ENCODE results near the gene TMEM14C.

DNA sequence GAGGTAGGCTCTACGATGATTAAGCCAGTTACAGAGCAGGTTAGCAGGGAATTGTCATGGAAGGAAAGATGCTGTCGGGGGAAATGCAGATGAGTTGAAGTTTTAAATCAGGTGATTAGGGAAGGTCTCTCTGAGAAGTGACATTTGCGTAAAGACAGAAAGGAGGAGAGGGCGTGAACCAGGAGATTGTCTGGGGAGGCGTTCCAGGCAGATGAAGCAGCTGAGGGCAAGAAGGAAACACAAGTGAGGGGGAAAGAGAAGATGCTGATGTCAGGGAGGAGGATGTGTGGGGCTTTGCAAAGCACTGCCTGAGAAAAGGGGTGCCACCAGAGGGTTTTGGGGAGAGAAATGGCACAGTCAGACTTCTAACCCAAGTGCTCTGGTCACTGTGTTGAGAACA lies 22.2 kb downstream of the TMEM14C start:
- TF ChIP-seq POLR2A (IDR thresholded peaks at IDR 0.05), result no peak
- TF ChIP-seq, protein P1, sequence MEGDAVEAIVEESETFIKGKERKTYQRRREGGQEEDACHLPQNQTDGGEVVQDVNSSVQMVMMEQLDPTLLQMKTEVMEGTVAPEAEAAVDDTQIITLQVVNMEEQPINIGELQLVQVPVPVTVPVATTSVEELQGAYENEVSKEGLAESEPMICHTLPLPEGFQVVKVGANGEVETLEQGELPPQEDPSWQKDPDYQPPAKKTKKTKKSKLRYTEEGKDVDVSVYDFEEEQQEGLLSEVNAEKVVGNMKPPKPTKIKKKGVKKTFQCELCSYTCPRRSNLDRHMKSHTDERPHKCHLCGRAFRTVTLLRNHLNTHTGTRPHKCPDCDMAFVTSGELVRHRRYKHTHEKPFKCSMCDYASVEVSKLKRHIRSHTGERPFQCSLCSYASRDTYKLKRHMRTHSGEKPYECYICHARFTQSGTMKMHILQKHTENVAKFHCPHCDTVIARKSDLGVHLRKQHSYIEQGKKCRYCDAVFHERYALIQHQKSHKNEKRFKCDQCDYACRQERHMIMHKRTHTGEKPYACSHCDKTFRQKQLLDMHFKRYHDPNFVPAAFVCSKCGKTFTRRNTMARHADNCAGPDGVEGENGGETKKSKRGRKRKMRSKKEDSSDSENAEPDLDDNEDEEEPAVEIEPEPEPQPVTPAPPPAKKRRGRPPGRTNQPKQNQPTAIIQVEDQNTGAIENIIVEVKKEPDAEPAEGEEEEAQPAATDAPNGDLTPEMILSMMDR (IDR thresholded peaks at IDR 0.05), result no peak
- TF ChIP-seq POLR2AphosphoS5 (IDR thresholded peaks at IDR 0.05), result no peak

Measured in prostate gland (tissue), 2 donors.